ENCODE measurements around the gene LTBP2.

Gene LTBP2

DNA sequence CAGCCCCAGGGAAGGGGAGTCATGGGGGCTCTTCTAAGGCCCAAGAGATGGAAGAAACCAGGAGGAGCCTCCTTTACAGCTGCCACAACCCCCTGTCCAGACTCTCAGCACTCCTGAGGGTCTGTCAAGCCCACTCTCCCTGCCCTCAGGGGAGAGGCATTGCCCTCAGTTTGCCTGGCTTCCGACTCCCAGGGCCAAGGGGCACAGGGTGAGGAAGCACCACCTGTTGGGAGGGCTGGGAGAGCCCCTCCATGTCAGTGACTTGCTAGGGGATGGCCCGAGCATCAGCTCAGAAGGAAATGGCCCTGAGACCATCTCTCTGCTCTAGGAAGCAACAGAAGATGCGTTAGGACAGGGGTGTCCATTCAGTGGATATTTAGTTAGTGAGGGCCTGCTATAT, 36.1 kb downstream of the LTBP2 start:
- Histone ChIP-seq H3K27ac (replicated peaks) (no peak overlapping the region), H3K27me3 (ENCODE audit: insufficient read depth, poor library complexity, severe bottlenecking) (no peaks in the 10 kb centered on the region), H3K4me3 (replicated peaks; ENCODE audit: insufficient read depth, low read length) (no peak overlapping the region)
- DNase-seq (ENCODE audit: low read depth in 1 of 2, low spot score in 1 of 2) = no peak
- TF ChIP-seq POLR2AphosphoS5 (IDR thresholded peaks at IDR 0.05; ENCODE audit: low read depth) = no peak

DNA sequence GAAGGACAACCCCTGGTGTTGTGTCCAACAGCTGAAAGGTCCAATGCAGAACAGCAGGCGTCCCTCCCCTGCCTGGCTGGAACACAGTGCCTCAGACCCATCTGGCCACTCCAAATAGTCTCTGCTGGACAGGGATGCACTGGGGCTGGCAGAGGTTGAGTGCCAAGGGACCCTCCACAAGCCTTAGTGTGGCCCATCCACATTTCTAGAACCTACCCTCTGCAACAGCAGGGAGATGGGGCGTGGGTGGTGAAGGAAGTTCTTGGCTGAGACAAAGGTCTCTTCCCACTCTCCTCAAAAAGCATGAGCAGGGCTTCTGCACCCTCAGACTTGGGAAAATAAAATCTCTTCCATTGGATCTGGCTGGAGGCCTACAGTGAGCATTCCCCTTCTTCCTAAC, 36.5 kb downstream of the LTBP2 start:
- Histone ChIP-seq H3K27me3 (ENCODE audit: insufficient read depth, poor library complexity, severe bottlenecking) (no peaks in the 10 kb centered on the region), H3K4me3 (replicated peaks; ENCODE audit: insufficient read depth, low read length) (no peak overlapping the region), H3K27ac (replicated peaks) (no peak overlapping the region)
- TF ChIP-seq, protein P1, sequence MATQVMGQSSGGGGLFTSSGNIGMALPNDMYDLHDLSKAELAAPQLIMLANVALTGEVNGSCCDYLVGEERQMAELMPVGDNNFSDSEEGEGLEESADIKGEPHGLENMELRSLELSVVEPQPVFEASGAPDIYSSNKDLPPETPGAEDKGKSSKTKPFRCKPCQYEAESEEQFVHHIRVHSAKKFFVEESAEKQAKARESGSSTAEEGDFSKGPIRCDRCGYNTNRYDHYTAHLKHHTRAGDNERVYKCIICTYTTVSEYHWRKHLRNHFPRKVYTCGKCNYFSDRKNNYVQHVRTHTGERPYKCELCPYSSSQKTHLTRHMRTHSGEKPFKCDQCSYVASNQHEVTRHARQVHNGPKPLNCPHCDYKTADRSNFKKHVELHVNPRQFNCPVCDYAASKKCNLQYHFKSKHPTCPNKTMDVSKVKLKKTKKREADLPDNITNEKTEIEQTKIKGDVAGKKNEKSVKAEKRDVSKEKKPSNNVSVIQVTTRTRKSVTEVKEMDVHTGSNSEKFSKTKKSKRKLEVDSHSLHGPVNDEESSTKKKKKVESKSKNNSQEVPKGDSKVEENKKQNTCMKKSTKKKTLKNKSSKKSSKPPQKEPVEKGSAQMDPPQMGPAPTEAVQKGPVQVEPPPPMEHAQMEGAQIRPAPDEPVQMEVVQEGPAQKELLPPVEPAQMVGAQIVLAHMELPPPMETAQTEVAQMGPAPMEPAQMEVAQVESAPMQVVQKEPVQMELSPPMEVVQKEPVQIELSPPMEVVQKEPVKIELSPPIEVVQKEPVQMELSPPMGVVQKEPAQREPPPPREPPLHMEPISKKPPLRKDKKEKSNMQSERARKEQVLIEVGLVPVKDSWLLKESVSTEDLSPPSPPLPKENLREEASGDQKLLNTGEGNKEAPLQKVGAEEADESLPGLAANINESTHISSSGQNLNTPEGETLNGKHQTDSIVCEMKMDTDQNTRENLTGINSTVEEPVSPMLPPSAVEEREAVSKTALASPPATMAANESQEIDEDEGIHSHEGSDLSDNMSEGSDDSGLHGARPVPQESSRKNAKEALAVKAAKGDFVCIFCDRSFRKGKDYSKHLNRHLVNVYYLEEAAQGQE (IDR thresholded peaks at IDR 0.05; ENCODE audit: insufficient replicate concordance, low read depth) = no peak
- no peak for TF ChIP-seq POLR2AphosphoS5 (IDR thresholded peaks at IDR 0.05; ENCODE audit: low read depth)
- TF ChIP-seq SPI1 (IDR thresholded peaks at IDR 0.05; ENCODE audit: borderline replicate concordance, low read depth) = no peak
- no peak for DNase-seq (ENCODE audit: low read depth in 1 of 2, low spot score in 1 of 2)

DNA sequence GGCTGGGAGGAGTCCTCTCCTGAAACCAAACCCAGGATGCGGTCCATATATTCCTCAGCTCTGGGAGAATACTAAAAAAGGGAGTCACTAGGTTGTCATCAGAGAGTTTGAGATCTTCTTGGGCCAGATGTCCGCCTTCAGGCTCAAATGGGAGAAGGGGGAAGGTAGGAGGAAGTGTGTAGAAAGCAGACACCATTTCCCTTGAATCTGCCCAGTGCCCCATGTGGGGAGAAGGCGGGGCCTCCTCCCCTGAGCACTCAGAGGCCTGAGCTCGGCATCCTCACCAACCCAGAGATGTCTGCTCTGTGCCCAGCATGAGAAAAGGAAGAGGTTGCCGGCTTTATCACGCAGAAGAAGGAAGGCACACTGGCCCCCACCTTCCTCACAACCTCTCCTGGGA, 37.3 kb downstream of the LTBP2 start:
- Histone ChIP-seq H3K27ac (replicated peaks) (no peak overlapping the region), H3K27me3 (ENCODE audit: insufficient read depth, poor library complexity, severe bottlenecking) (no peaks in the 10 kb centered on the region), H3K4me3 (replicated peaks; ENCODE audit: insufficient read depth, low read length) (no peak overlapping the region)
- DNase-seq (ENCODE audit: low read depth in 1 of 2, low spot score in 1 of 2) = peak; percentile 15 to 31
- TF ChIP-seq, protein P1 (IDR thresholded peaks at IDR 0.05; ENCODE audit: insufficient replicate concordance, low read depth) = no peak
- no peak for TF ChIP-seq POLR2AphosphoS5 (IDR thresholded peaks at IDR 0.05; ENCODE audit: low read depth)
- TF ChIP-seq, protein P2, sequence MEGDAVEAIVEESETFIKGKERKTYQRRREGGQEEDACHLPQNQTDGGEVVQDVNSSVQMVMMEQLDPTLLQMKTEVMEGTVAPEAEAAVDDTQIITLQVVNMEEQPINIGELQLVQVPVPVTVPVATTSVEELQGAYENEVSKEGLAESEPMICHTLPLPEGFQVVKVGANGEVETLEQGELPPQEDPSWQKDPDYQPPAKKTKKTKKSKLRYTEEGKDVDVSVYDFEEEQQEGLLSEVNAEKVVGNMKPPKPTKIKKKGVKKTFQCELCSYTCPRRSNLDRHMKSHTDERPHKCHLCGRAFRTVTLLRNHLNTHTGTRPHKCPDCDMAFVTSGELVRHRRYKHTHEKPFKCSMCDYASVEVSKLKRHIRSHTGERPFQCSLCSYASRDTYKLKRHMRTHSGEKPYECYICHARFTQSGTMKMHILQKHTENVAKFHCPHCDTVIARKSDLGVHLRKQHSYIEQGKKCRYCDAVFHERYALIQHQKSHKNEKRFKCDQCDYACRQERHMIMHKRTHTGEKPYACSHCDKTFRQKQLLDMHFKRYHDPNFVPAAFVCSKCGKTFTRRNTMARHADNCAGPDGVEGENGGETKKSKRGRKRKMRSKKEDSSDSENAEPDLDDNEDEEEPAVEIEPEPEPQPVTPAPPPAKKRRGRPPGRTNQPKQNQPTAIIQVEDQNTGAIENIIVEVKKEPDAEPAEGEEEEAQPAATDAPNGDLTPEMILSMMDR (IDR thresholded peaks at IDR 0.05; ENCODE audit: insufficient read depth, low read length) = no peak
- no peak for TF ChIP-seq GABPA (IDR thresholded peaks at IDR 0.05; ENCODE audit: low read depth)
- no peak; the same call in 1 of the 2 replicates for TF ChIP-seq SPI1 (IDR thresholded peaks at IDR 0.05; ENCODE audit: borderline replicate concordance, low read depth)

DNA sequence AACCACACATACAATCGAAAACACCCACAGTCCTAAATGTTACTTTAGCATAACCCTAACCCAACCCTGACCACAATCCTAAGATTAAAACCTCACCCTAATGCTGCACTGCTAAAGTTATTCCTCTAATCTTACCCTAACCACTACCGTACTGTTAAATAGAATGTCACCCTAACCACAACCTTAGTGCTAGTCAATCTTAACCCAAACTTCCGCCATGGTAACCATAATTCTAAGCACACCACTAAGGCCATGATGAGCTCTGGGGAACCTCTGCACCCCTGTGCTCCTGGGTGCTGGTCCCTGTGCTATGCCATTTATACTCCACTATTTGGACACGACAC, 38.0 kb downstream of the LTBP2 start:
- H3K4me3 ChIP-seq (replicated peaks; ENCODE audit: insufficient read depth, low read length) = no peak overlapping the region
- no peak for DNase-seq (ENCODE audit: low read depth in 1 of 2, low spot score in 1 of 2)
- no peak overlapping the region for H3K27ac ChIP-seq (replicated peaks)

DNA sequence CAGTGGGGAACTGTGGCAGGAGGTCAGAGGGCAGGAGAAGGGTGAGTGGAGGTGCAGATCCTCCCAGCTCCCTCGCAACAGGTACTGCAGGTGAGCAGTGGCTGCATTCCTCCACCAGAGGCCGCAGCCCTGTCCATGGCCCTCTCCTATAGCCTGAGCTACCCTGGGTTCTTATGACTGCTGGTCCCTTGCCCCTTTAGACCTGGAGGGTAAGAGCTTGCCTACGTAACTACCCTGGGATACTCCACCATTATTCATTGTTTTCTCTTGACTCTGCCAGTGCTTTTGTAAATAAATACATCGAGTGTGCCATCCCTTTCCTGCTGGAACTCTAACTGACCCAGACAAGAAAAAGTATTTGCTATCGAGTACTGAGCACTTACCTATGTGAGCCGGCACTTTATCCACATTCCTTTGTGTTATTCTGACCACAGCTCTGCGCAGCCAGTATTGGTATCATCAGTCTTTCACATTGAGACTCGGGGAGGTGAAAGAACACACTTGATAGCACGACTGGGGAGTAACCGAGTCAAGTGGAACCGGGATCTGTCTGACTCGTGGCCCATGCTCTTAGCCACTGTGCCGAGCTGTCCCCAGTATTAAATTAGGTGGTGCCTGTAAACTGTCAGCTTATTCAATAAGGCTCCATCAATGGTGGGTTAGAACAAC, 38.5 kb downstream of the LTBP2 start:
- H3K27ac ChIP-seq (replicated peaks) = no peak overlapping the region
- H3K27me3 ChIP-seq (ENCODE audit: insufficient read depth, poor library complexity, severe bottlenecking) = no peaks in the 10 kb centered on the region
- no peak for TF ChIP-seq SPI1 (IDR thresholded peaks at IDR 0.05; ENCODE audit: borderline replicate concordance, low read depth)
- TF ChIP-seq, protein P2 (IDR thresholded peaks at IDR 0.05; ENCODE audit: insufficient read depth, low read length) = no peak
- TF ChIP-seq GABPA (IDR thresholded peaks at IDR 0.05; ENCODE audit: low read depth) = no peak
- TF ChIP-seq, protein P1 (IDR thresholded peaks at IDR 0.05; ENCODE audit: insufficient replicate concordance, low read depth) = no peak
- no peak overlapping the region for H3K4me3 ChIP-seq (replicated peaks; ENCODE audit: insufficient read depth, low read length)
- no peak for DNase-seq (ENCODE audit: low read depth in 1 of 2, low spot score in 1 of 2)

More for the DNA sequence above, 38.0 kb downstream of the LTBP2 start:
- no peaks in the 10 kb centered on the region for H3K27me3 ChIP-seq (ENCODE audit: insufficient read depth, poor library complexity, severe bottlenecking)
- no peak for TF ChIP-seq SPI1 (IDR thresholded peaks at IDR 0.05; ENCODE audit: borderline replicate concordance, low read depth)
